GM10248 (cell line): ENCODE measurements around the gene NCF4.

Experiments used
- CTCF ChIA-PET: fragments of 300-600 bp; sonication (Branson Sonifier 250); formaldehyde crosslinking; extraction: SDS; loops from one replicate; lab custom pipeline; 2021; ENCODE audit warnings: antibody characterized with exemption; lab: Yijun Ruan, JAX
- POLR2A ChIA-PET: fragments of 350-650 bp; sonication (Branson Sonifier 250); formaldehyde crosslinking; extraction: SDS; loops from one replicate; lab custom pipeline; 2020; ENCODE audit warnings: antibody characterized with exemption; lab: Yijun Ruan, JAX
- DNase-seq: peaks from one replicate; pipeline ENCODE4 v3.0.0; 2012; ENCODE audit errors: extremely low spot score
- CTCF ChIP-seq: IDR thresholded peaks from 2 replicates; pipeline ENCODE4 v1.5.1; 2012; ENCODE audit warnings: mild to moderate bottlenecking, low read depth; ENCODE audit errors: extremely low read depth, missing control alignments, control extremely low read depth

NCF4 gene

GRCh38 chr22:36860821-36861659 is at the start of gene NCF4:
TSS of gene NCF4 (plus strand) at chr22:36861006. CDS start at chr22:36861172, 166 bp downstream.
- POLR2A ChIA-PET, result interaction anchor here (0.6 to 0.9 kb wide), 2 partner anchors 13 to 796 kb away, joined by 3 to 4 read pairs; no protein-coding TSS in a partner anchor
- no peak for TF ChIP-seq CTCF
- DNase-seq, result peak; percentile 90
- CTCF ChIA-PET, result interaction anchor here (1.0 to 11.4 kb wide), 16 partner anchors 8 to 338 kb away, joined by 3 to 118 read pairs (median 4); partner anchors contain the start of gene CSF2RB

GRCh38 chr22:36811094-36811800 is 49.6 kb upstream of the NCF4 start:
- CTCF ChIA-PET, result interaction anchor here (1.9 to 2.1 kb wide), 2 partner anchors 29 to 167 kb away, joined by 5 read pairs; no protein-coding TSS in a partner anchor

GRCh38 chr22:36814801-36815200 is 46.0 kb upstream of the NCF4 start:
- no peak for DNase-seq
- no peak for TF ChIP-seq CTCF
- ChIA-PET POLR2A (no interaction called here), CTCF (no interaction called here)

More at GRCh38 chr22:36811094-36811800, 49.6 kb upstream of the NCF4 start:
- TF ChIP-seq CTCF, result no peak
- POLR2A ChIA-PET, result no interaction called here
- DNase-seq, result no peak

GRCh38 chr22:36815558-36816338 is 45.1 kb upstream of the NCF4 start:
- ChIA-PET POLR2A (no interaction called here), CTCF (no interaction called here)
- no peak for TF ChIP-seq CTCF
- DNase-seq, result no peak

- DNase-seq, result no peak
- TF ChIP-seq CTCF, result no peak
- CTCF ChIA-PET, result no interaction called here
- POLR2A ChIA-PET, result no interaction called here
Measured at GRCh38 chr22:36816339-36816635, 44.5 kb upstream of the NCF4 start.
